Skeletal muscle tissue (tissue), 4 donors: ENCODE measurements around the gene HOXB9. TPM values are rescaled to one million over a fixed set of nuclear protein-coding genes. Genes with fewer than 3 reads are reported as not detected.

Experiments
- H3K27ac ChIP-seq: one replicate; pipeline ENCODE4 v1.7.0; 2013; ENCODE audit warnings: mild to moderate bottlenecking, low read depth, low read length, inconsistent platforms
- H3K27me3 ChIP-seq, 3 donors: one replicate each; pipeline ENCODE4 v1.7.0; 2013; ENCODE audit warnings: low read length in 3 of 3; ENCODE audit not compliant: control insufficient read depth in 3 of 3, insufficient read depth in 3 of 3
- H3K36me3 ChIP-seq, 3 donors: one replicate each; pipeline ENCODE4 v1.7.0; 2013; ENCODE audit warnings: low read length in 3 of 3; ENCODE audit not compliant: control insufficient read depth in 3 of 3, insufficient read depth in 3 of 3
- H3K4me1 ChIP-seq, 3 donors: one replicate each; pipeline ENCODE4 v1.7.0; 2013; ENCODE audit warnings: low read length in 3 of 3, mild to moderate bottlenecking in 3 of 3; ENCODE audit not compliant: control insufficient read depth in 3 of 3, insufficient read depth in 3 of 3
- H3K4me3 ChIP-seq, 3 donors: one replicate each; pipeline ENCODE4 v1.7.0; 2013; ENCODE audit warnings: low read length in 3 of 3
- H3K9ac ChIP-seq, 3 donors: one replicate each; pipeline ENCODE4 v1.7.0; 2013; ENCODE audit warnings: low read length in 3 of 3, mild to moderate bottlenecking in 3 of 3, moderate library complexity in 2 of 3, low read depth in 1 of 3
- H3K9me3 ChIP-seq, 3 donors: one replicate each; pipeline ENCODE4 v1.7.0; 2013; ENCODE audit warnings: low read length in 3 of 3; ENCODE audit not compliant: control insufficient read depth in 3 of 3
- total RNA-seq: library from RNA; depleted of rRNA; stranded (reverse); fragments of >200 nt; gene quantifications from one replicate; pipeline ENCODE4 v1.2.3, GENCODE V29; 2014
- donor health status: Osteomylitis.

HOXB9 gene
- total RNA-seq, 1 donor from 2014 or later, result not detected

DNA sequence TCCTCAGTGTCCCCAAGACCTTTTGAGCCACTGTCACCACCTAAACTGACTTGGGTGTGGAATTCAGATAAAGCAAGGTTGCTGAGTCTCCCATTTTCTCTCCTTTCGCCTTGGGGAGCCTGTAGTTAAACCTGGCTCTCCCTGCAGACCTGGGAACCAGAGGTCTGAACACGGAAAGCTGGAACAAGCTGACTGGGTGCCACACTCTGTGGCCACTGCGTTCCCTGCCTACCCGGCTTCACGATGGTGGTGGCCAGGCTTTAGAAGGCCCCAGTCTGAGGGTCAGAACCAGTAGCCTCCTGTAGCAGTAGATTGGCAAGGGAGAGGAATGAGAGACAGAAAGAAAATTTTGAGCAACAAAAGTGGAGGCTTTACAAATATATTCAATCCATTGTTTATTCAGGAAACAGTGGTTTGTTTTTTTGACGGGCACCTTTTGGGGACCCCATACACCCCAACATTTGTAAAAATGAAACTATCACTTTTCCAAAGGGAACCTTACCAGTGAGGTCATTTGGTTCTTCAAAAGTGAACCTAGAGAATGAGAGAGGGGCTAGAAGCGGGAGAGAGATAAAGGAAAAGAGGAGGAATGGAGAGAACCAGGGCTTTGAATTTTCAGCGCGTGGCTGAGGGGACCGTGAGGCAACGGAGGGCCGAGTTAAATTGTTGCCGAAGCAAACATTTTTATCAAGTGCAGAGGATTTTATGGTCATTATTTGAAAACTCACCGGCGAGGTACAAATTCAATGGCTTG, 9.3 kb downstream of the HOXB9 start:
- H3K4me1 ChIP-seq, result peaks cover 8 to 28% (median 12%) of the 10 kb centered on the region in 3 donors

DNA sequence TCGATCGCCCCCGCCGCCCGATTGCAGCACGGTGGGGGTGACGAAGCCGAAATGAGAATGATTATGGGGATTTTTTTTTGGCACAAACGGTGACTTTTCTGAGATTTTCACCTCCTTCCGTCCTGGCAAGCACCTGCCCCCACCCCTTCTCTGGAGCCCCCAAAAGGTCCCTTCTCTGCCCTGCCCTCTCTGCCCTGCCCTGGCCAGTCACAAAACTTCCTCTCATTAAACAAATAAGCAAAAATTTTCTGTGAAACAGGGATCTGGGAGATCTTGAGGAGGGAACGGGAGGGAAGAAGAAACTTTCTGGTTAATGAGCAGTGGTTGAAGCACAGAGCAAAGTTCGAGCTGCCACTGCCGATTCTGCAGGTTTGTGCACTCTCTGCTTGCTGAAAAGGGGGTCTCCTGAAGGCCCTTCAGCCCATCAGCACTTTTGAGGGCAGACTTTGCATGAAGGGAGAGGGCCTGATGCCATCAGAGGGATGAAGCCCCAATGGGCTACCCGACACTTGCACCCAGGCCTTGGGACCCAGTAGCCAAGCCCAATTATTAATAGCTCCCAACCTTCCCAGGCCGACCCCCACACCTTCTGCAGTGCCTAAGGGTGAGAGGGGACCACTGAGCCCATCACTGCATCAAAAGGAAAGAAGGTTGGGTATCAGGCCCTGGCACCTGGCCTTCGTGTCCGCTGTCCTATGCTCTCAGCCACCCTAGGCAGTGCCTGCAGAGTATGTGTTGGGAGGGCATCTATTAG, 10.0 kb downstream of the HOXB9 start:
- Histone ChIP-seq H3K27me3 (peaks cover 90 to 91% (median 90%) of the 10 kb centered on the region in 3 donors), H3K4me1 (peaks cover 8 to 32% (median 14%) of the 10 kb centered on the region in 3 donors), H3K27ac (no peak overlapping the region), H3K9ac (no peak overlapping the region), H3K9me3 (no peaks in the 10 kb centered on the region), H3K36me3 (no peaks in the 10 kb centered on the region), H3K4me3 (no peak overlapping the region)

More for the DNA sequence above, 9.3 kb downstream of the HOXB9 start:
- H3K27me3 ChIP-seq, result peaks cover 90 to 91% (median 90%) of the 10 kb centered on the region in 3 donors
- H3K4me3 ChIP-seq, result no peak overlapping the region
- no peak overlapping the region for H3K27ac ChIP-seq
- H3K36me3 ChIP-seq, result no peaks in the 10 kb centered on the region
- no peaks in the 10 kb centered on the region for H3K9me3 ChIP-seq
- no peak overlapping the region for H3K9ac ChIP-seq

DNA sequence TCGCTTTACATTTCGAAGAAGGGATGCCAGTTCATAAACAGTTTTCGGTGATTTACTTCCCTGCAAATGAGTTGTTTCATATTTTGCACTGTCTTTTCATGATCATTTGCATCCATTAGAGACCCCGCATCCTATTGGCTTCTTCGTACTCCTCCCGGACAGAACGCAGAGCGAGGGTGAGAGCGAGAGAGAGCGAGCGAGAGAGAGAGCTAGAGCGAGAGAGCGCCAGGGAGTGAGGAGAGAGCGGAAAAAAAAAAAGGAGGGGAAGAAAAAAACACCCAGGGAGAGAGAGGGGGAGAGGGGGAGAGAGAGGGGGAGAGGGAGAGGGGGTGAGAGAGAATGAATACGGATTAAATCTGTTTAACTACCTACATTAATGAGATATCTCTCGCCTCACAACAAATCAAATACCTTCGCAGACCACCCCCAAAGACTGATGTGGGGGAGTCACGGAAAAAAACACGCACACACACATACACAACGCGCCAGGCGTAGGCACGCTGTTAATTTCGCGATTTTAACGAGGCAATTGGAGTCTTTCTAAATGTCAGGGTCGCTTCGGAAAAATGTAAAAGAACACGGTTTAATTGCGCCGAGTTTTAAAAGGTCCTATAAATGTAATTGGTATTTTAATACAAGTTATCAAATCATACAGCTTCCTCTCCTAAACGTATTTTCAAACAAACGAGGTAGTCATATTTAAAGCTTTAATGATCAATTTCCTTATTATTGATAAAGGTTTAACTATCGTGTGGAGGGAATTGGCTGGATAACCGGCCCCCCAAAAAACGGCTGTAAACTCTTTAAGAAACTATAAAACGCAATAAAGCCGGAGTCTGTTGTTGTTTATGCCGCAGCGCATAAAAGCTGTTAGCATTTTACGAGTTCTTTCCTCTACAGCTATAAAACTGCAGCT, 10.9 kb downstream of the HOXB9 start, which contains the start of gene HOXB8:
Gene HOXB8 (minus strand): TSS at position 246 of the 916 bp plus-strand sequence. CDS start 588 bp downstream, outside the sequence.
- peaks cover 11 to 37% (median 22%) of the 10 kb centered on the region in 3 donors for H3K4me1 ChIP-seq
- H3K27ac ChIP-seq, result no peak within 1 kb of the TSS
- peak within 1 kb of the TSS in 2 of 3 donors; percentile 23 to 40 for H3K9ac ChIP-seq

DNA sequence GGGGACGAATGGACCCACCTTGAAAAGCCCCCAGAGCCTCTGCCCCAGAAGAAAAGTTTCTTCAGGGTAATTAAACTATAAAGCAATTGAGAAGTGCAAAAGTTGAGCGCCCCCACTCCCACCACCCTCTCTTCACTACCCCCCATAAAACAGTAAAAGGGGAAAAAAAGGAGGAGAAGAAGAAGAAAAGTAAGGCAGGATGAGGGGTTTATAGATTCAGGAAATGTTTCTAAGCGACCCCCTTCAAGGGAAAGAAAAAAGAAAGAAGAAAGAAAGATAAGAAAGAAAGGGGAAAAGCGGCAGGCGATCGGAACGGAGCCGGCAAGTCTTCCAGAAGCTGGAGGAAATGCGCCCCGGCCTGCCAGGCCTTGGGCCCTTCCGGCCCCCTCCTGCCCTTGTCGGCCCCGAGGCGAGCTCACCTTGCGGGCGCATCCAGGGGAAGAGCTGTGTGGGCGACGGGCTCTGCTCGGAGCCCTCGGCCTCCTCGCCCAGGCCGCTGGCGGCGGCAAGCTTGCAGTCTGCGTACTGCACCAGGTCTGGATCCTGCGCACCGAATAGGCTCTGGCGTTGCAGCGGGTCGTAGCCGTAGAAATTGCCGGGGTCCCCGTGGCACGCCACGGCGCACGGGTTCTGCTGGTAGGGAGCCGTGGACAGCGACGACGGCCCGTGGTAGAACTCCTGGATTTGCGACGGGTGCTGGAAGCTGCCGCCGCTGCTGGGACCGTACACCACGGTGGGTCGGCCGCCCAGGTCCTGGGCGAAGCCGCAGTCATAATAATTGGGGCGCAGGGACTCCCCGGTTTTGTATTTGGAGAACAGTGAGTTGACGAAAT, 12.1 kb downstream of the HOXB9 start:
- no peak overlapping the region for H3K27ac ChIP-seq
- H3K4me1 ChIP-seq, result peaks cover 15 to 44% (median 25%) of the 10 kb centered on the region in 3 donors
- H3K9me3 ChIP-seq, result no peaks in the 10 kb centered on the region
- peaks cover 92 to 93% (median 92%) of the 10 kb centered on the region in 3 donors for H3K27me3 ChIP-seq
- no peaks in the 10 kb centered on the region for H3K36me3 ChIP-seq
- peak overlapping the region in 1 of 3 donors; percentile 40 for H3K9ac ChIP-seq
- H3K4me3 ChIP-seq, result peak overlapping the region in 2 of 3 donors; percentile 45 to 57

More for the DNA sequence above, 10.9 kb downstream of the HOXB9 start, which contains the start of gene HOXB8:
- Histone ChIP-seq H3K27me3 (peaks cover 91 to 92% (median 91%) of the 10 kb centered on the region in 3 donors), H3K4me3 (peak within 1 kb of the TSS in 2 of 3 donors; percentile 45 to 57), H3K9me3 (no peaks in the 10 kb centered on the region), H3K36me3 (no peaks in the 10 kb centered on the region)

DNA sequence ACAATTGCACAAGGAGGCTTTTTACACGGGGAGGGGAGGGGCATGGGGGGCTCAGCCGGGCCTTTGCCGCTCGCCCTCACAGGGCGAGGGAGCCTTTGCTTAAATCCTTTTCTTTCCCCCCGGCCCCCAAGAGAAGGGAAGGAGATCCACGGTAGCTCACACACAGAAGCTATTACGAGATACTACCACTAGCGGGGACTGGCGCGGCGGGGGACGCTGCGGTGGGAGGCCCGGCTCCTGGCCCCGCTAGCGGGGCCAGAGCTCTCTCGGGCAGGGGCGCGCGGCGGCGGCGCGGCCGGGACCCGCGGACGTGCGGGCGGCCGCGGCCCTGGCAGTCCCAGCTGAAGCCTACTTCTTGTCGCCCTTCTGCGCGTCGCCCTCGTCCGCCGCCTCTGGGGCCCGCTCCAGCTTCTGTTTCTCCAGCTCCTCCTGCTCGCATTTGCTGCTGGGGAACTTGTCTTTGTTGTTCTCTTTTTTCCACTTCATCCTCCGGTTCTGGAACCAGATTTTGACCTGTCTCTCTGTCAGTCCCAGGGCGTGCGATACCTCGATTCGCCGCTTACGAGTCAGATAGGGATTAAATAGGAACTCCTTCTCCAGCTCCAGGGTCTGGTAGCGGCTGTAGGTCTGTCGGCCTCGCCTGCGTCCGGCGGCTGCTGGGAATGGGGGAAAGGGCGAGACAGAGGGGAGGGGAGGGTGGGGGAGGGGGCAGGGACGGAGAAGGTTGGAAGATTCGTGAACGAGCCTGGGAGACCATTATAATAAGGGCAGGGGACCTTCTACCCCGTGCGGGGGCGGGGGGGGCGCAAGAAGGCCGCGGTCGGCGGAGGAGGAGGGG, 13.1 kb downstream of the HOXB9 start:
- Histone ChIP-seq H3K9ac (peak overlapping the region in 1 of 3 donors; percentile 50), H3K4me3 (peak overlapping the region; percentile 40 to 60 (median 58)), H3K4me1 (peaks cover 15 to 37% (median 22%) of the 10 kb centered on the region in 3 donors), H3K27ac (no peak overlapping the region), H3K9me3 (no peaks in the 10 kb centered on the region), H3K27me3 (peaks cover 91 to 94% (median 92%) of the 10 kb centered on the region in 3 donors), H3K36me3 (no peaks in the 10 kb centered on the region)

DNA sequence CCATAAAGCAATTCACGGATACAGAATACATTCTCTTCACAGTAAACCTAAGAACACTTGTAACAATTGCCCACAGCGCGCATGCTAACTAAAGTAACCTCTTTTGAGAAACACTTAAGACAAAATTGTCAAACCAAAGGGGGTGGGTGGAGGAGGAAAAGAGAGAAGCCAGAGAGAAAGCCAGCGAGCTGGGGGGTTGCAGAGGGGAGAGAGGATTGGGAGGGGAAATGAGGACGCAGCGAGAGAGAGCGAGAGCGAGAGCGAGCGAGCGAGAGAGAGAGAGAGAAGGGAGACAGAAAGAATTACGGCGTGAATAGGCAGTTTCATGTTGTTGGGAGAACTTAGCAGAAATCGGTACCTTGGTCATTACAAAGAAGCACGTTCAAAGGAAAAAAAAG, 13.7 kb downstream of the HOXB9 start:
- Histone ChIP-seq H3K36me3 (no peaks in the 10 kb centered on the region), H3K4me3 (peak overlapping the region in 2 of 3 donors; percentile 37 to 38), H3K9me3 (no peaks in the 10 kb centered on the region), H3K27me3 (peaks cover 85 to 92% (median 90%) of the 10 kb centered on the region in 3 donors), H3K27ac (no peak overlapping the region), H3K9ac (no peak overlapping the region), H3K4me1 (peaks cover 15 to 30% (median 16%) of the 10 kb centered on the region in 3 donors)

DNA sequence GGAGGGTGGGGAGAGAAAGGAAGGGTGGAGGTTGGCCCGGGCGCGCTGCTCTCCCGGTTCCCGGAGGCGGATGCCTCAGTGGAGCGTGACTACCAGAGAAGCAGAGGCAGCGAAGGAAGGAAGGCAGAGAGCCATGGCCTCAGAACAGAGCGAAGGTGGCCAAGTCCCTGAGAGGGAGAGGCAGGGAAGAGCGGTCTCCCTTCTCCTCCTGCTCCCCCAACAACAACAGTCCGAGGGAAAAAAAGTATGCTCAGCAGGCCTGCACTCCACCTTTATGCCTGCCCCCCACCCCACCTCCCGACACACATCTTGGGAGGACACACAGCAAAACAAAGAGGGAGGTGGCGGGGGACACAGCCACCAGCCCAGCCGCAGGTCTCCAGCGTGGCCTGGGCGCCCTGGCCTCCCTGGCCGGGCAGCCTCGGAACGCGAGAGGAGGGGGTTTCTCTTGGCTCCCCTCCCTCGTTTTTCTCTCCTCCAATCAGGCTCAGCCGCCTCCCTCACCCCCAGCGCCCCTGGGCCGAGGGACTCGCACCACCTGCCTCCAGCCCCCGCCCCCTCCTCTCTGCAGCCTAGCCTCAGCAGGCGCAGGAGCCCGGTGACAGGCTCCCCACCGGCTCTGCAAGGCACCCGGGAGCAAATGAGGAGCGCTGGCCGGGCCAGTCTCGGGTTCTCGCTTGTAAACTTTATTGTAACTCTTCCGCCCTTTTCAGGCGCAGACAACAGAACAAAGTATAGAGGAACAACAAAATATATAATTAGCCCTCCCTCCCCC, 14.3 kb downstream of the HOXB9 start:
- Histone ChIP-seq H3K27ac (no peak overlapping the region), H3K27me3 (peaks cover 84 to 90% (median 90%) of the 10 kb centered on the region in 3 donors), H3K9me3 (no peaks in the 10 kb centered on the region), H3K4me1 (peaks cover 15 to 30% (median 16%) of the 10 kb centered on the region in 3 donors), H3K36me3 (no peaks in the 10 kb centered on the region), H3K9ac (peak overlapping the region in 1 of 3 donors; percentile 57), H3K4me3 (peak overlapping the region; percentile 37 to 80 (median 49))

DNA sequence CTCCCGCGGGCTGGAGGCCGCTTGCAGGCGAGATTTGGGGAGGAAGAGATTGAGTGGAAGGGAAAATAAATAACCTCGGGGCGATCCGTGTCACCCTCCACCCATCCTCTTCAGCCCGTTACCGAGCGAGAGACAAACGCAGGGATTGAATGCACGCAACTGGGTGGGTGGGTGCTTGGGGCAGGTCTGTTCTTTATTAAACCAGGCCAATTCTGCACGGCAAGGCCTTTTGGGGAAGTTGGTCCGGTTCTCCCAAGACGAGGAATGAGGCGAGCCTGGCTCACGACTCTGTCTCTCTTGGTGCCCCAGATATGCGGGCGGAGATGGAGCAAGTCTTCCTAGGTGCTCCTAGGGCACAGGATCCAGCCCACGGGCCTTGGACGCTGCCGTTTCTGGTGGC, 14.9 kb downstream of the HOXB9 start:
- H3K4me1 ChIP-seq, result peaks cover 15 to 30% (median 16%) of the 10 kb centered on the region in 3 donors
- peaks cover 84 to 90% (median 90%) of the 10 kb centered on the region in 3 donors for H3K27me3 ChIP-seq
- peak overlapping the region; percentile 53 to 66 (median 54) for H3K9ac ChIP-seq
- no peaks in the 10 kb centered on the region for H3K36me3 ChIP-seq
- H3K4me3 ChIP-seq, result peak overlapping the region; percentile 61 to 80 (median 70)
- no peak overlapping the region for H3K27ac ChIP-seq
- H3K9me3 ChIP-seq, result no peaks in the 10 kb centered on the region
